Measurements from ENCODE around the gene CGREF1.
"Not testable (repeated sequence)": the region's sequence is repeated elsewhere in the genome, so short reads cannot be mapped to it uniquely, and the experiment has no call there.

Gene CGREF1

DNA sequence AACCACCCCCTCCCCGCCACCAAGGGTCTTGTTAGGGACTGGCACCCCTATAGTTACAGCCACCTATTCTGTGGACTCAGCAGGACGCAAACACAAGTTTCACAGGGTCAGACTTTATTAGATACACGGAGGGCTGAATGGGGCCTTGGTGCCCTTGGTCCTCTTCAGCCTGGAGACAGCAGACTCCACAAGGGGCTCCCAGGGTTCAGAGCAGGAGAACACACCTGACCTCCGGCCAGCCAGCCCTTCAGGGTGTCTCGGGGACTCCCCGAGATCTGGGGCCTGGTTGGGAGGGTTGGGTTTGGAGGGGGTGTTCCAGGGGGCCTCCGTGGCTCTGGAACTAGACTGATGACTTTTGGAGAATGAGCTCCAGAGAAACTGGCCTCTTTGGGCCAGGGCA lies 17.8 kb upstream of the CGREF1 start:
- no peak for DNase-seq

DNA sequence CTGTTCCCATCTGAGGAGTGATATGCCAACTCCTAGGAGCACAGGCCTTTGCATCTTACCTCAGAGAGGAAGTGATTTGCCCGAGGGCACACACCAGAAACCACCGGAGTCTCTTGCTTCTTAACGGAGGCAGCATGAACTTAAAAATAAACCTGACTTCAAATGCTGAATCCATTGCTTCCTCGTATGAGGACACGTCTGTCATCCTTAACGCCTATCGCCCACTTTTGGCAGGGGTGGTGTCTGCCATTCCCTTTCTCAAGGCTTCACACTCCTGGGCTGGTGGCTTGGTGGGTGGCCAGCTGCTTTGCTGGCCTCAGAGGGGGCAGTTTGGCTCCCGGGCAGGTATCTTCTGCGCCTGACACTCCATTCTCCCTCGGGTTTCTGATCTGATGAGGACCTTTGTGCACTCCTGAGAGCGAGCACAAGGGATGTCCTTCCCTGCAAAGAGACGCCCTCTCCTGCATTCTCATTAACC lies 16.6 kb upstream of the CGREF1 start:
- no peak for DNase-seq

DNA sequence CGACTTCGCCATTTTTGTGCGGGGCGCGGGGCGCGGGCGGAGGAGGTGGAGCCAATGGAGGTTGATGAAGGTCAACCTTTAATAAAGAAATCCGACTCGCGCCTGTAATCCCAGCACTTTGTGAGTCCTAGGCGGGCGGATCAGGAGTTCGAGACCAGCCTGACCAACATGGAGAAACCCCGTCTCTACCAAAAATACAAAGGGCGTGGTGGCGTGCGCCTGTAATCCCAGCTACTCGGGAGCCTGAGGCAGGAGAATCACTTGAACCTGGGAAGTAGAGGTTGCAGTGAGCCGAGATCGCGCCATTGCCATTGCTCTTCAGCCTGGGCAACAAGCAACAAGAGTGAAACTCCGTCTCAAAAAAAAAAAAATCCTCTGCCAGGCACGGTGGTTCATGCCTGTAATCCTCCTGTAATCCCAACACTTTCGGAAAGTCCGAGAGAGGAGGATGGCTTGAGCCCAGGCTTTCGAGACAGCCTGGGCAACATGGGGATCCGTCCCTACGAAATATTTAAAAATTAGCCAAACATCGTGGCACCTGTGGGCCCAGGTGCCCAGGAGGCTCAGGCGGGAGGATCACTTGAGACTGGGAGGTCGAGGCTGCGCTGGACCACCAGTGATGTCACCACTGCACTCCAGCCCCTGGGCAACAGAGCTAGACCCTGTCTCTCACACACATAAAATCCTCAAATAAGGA lies 16.0 kb upstream of the CGREF1 start:
- no peak for DNase-seq

DNA sequence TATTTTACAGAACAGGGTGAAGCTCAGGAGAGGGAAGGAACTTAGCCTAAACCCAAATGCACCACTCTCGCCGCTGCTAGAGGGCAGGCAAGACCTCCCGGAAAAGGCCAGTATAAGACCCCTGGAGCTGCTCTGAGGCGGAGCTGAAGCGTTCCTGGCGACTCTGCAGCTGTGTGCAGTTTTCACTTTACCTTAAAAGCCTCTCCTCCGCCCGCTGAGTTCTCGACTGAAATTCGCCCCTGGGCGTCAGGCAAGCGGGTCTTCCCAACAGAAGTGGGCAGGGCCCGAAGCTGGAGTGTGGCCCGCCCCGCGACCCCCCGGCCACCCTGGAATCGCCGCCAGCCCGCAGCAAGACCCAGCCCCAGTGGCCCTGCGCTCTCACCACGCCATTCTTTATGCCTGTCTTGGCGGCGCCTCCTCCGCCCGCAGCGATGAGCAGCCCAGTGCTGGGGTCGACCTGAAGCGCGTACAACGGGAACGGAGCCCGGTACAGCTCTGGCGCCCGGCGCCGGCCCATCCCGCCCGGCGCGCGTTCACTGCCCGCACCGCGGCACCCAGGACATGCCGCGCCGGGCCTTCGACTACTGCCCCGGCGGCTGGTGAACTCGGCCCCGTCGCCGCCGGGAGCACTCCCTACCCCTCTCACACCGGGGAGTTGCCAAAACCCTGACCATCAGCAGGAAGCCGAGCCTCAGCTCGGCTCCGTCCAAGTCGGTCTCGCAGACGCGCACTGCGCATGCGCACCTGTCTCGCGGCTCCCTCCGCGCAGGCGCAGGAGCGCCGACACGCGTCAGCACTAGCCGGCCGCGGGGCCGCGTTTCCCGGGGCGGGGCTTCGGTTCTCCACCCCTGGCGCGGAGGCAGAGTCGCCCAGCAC lies 15.2 kb upstream of the CGREF1 start, which contains the start of gene PREB:
Gene PREB, minus strand, starts transcription at position 732 of the 876 bp plus-strand sequence. Its CDS starts 215 bp downstream, at position 517.
- peak; percentile 99 for DNase-seq

DNA sequence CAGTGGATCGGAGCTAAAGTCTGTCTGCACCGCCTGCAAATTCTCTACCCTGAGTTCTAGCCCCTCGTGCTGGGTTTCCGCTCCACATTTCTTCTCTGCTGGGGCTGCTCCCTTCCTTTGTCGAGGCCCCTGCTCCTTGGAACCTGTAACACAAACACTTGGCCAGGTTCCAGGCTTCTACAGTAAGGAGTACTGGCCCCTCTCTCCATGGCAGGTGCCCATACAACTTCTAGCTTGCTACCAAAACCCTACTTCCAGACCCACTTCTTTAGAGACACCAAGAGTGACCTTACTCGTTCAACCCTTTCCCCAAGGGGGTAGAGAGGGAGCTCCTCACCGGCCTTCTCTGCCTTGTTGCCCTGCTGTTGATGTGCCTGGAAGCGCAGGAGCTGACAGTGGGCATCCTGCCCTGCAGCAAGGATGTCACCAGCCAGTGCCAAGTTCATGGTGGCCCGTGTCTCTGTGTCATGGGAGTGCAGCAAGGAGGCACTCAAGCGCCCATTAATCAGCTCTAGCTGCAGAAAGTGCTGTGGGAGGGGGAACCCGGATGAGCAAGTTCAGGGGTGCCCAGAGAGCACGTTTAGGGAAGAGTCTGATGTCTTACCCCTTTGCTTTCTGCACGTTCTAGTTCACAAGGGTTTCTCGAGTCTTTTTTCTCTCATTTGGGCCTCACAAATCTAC lies 14.4 kb upstream of the CGREF1 start:
- DNase-seq = no peak

DNA sequence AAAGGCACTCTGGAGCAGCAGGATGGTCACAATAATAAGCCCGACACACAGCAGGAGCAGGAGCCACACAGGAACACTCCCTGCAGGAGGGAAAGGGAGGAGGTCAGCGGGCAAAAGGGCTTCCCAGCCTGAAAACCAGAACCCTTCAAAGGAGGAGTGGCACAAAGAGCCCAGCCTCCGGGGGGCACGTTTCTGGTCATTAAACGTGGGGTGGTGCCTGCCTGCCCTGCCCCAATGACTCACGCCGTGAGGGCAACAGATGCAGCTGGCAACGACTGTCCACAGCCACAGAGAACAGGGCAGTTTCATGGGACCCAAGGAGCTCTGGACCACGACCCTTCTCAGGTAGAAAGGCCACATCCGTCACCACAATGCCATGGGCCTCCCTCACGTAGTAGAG lies 12.5 kb upstream of the CGREF1 start:
- DNase-seq = no peak

DNA sequence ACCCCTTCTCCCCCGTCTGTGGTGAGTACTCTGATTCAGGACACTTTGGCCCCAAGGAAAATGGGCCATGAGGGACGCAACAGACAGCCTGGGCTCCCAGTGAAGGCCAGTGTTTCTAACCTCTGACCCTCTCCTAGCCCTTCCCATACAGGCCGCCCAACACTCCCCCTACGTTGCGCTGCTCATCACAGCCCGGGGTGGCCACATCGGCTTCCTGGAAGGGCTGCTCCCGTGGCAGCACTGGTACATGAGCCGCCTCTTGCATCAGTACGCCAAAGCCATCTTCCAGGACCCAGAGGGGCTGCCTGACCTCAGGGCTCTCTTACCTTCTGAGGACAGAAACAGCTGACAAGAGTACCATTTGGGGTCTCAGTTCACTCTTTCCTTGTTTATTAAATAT lies 11.5 kb upstream of the CGREF1 start:
- DNase-seq = no peak

DNA sequence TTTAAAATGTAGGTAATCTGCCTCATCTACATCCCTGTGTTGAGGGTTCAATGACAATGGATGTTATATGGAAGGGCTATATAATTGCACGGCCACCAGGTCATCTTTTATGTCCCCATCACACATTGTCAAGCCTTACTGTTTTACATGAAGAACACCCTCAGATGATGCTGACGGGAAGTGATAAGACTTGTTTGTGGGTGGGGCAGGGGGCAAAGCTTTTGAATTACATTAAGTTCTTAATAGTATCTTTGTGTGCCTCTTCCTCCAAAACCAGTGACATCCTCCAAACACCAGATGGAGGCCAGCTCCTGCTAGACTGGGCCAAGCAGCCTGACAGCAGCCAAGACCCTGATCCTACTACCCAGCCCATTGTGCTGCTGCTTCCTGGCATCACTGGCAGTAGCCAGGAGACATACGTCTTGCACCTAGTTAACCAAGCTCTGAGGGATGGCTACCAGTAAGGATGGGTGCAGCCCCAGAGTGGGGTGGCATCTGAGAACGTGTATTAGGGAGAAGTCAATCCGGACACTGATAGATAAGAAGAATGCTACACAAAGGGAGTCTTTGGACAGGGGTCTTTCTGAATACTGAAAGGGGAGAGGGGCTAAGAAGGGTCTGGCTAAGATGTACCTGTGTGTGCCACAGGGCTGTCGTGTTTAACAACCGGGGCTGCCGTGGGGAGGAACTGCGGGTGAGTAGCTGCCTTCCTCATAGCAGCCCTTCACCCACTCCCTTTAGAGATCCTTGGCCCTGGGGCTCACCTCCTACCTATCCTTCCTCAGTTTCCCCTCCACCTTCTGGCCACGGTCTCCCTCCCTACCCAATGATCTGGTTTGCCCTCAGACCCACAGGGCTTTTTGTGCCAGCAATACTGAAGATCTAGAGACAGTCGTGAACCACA lies 10.0 kb upstream of the CGREF1 start:
- no peak for DNase-seq

DNA sequence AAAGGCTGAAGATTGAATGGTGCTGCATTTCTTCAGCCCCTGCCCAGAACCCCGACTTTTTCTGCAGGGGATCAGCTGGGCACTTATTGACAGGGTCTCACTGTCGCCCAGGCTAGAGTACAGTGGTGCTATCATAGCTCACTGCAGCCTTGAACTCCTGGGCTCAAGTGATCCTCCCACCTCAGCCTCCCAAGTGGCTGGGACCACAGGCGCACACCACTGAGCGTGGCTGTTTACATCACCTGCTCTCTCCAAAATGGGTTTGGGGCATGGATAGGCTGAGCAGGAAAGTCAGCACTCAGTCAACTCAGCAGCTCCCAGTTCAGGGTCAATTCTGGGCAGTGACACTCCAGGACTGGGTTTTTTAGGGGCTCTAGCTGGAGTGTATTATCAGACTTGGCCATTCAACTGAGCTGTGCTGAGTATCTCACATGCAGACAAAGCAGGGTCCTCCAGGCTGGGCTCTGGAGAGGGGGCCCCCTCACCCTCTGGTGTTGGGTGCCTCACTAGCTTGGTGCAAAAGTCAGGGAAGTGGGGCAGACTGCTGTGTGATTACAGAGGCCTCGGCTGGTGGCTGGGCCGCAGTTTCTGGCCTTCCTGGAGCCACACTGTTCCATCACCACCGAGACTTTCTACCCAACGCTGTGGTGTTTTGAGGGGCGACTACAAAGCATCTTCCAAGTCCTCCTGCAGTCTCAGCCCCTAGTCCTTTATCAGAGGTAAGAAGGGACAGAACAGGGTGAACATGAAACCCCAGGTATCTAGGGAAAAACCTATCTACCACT lies 9.1 kb upstream of the CGREF1 start:
- no peak for DNase-seq

DNA sequence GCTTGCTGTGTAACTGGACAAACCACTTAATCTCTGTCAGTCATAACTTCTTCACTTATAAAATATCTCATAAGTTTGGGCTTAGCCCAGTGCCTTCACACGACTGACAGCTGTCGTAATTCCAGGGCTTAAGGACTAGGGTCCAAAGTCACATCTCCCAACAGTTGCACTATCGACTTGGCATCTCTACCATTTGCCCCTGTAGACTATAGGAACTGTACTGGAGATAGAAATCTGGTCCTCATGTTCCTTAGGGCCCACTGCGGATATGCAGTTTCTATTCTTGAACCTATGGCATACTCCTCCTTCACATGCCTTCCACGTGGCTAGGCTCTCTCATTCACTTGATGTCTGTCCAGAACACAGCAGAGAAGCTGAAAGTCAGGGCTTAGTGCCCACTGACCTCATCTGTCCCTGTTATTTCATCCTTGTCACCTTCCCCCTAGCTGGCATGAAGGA lies 7.4 kb upstream of the CGREF1 start:
- no peak for DNase-seq

DNA sequence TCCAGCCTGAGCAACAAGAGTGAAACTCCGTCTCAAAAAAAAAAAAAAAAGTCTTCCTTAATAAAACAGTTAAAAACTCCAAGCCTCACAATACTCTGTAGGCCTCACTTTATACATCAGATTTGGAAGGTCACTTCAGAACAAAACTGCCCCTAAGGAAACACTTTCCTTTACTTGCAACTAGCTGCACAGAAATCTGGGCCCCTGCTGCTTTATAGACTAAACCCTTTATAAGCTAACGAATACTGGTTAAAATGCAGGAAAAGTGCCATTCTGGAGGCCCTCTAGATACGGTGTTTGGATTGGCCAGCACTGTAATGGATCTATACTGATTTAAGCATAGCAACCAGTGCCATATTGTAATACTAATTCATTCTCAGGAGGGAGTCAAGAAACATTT lies 6.2 kb upstream of the CGREF1 start:
- DNase-seq = no peak

DNA sequence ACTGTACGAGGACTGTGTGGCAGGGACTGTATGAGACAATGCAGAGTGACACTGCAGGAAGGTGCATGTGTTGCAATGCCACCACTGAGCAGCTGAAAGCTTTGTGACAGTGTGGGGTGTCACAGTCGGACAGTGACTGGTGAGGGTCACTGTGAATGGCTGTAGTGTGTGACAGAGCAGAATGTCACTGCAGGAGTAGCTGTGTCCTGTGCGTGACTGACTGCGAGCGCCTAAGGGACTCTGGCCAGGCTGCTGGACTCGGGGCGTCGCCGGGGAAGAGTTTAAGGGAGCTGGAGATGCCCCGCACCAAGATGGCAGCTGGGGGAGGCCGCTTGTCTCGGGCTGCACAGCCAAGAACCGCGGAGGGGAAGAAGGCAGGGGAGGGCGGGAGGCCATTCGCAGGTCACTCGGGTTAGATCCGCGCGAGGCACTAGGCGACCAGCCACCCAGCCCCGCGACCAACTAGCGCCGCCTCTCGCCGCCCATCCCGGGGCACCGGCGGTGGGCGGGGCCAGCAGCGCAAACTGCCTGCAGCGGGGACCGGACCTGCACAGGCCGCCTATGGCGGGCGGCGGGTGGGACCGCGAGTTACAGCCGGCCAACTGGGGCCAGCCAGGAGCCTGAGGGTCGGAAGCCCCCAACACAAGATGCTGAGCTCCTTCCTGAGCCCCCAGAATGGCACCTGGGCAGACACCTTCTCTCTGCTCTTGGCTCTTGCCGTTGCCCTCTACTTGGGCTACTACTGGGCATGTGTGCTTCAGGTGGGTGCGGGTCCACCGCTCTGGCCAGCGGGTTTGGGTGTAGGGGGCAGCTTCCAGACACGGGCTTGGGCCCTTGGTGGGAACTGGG lies 4.6 kb upstream of the CGREF1 start, which contains the start of gene ABHD1:
Gene ABHD1, plus strand, starts transcription at position 514 of the 849 bp plus-strand sequence. Its CDS starts 134 bp downstream, at position 648.
- DNase-seq = peak; percentile 64

DNA sequence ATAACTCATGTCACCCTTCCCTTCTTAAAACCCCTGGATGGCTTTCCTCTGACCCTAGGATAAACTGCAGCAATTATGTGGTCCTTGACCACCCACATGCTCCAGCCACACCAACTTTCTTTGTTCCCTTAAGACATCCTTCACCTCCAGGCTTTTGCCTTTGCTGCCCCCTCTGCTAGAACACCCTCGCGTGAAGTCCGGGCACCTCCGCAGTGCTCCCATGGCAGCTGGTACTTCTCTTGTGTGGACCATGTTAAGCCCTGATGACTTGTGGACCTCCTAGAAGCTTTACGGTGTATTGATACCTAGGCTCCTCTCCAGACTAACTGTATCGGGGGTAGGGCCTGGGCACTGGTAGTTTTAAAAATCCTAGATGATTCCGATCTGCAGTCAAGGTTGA lies 3.9 kb upstream of the CGREF1 start:
- no peak for DNase-seq

DNA sequence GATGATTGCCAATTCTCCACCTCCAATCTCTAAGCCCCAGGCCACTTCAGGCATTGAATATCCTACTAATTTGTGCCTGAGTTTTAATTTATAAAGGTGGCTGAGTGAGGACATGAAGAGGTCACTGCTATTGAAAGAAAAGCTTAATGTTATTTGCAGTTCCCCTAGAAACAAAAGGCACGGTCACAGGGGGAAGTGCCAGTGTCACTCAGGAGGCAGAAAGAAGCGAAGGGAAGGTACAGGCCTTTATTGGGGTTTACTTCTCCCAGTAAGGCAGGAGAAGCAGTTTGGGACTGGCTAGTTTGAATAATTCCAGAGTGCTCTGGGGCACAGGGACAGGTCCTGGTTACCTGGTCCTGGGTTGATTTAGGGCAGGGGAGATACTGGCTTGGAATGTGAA lies 3.0 kb upstream of the CGREF1 start:
- DNase-seq = no peak

DNA sequence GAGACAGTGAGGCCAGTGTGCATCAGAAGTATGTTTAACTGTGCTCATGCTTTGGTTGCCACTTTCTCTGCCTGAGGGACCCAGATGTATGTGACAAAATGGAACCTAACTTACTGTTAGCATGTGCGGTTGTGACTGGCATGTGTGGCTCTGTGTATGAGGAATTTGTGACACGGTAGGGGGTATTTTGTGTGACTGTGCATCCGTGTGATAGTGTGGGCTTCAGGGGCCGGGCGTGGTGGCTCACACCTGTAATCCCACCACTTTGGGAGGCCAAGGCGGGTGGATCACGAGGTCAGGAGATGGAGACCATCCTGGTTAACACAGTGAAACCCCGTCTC lies 372 bp upstream of the CGREF1 start:
- DNase-seq = not testable (repeated sequence)

DNA sequence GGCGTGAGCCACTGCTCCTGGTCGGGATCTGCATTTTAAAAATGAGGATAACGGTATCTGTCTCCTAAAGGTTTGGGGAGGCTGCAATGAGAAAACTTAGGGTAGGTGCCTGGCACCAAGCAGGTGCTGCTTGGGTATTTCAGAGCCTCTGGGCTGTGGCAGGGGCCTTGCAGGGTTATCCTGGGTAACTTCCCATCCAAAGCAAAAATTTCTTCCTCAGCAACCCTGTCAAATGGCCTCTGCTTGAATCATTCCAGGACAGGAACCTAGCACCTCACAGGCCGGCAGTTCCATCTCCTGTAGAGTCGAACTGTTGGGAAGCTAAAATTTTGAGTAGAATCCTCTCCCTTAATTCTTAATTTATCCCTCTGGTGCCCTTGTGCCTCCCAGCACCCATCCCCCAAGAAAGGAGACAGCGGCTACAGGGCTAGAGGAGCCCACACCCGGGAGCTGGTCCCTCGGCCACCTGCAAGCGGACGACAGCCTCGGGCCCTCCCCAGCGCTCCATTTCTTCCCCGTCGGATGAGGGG lies 868 bp downstream of the CGREF1 start:
- no peak for DNase-seq

DNA sequence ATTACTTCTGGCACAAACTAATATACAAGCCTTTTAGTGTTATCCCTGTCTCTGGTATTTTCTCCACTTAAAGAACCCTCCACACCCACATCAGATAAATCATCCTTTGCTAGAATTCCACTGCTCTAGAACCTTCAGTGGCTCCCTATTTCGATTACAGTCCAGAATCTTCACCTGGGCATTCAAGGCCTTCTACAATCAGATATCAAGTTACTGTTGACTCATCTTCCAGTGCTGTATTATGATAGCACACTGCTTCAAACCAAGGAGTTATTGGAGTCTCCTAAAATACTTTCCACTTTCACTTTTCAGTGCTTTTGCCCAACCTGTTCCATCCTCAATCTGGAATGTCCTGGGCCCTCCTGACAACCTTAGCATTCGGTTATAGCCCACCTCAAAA lies 3.4 kb downstream of the CGREF1 start:
- no peak for DNase-seq

DNA sequence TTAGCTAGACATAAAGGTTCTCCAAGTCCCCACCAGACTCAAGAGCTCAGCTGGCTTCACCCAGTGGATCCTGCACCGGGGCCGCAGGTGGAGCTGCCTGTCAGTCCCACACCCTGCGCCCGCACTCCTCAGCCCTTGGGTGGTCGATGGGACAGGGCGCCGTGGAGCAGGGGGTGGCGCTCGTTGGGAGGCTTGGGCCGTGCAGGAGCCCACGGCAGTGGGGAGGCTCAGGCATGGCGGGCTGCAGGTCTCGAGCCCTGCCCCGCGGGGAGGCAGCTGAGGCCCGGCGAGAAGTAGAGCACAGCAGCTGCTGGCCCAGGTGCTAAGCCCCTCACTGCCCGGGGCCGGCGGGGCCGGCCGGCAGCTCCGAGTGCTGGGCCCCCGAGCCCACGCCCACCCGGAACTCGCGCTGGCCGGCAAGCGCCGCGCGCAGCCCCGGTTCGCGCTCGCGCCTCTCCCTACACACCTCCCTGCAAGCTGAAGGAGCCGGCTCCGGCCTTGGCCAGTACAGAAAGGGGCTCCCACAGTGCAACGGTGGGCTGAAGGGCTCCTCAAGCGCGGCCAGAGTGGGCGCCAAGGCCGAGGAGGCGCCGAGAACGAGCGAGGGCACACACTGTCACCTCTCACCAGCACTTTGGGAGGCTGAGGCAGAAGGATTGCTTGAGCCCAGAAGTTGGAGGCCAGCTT lies 7.4 kb downstream of the CGREF1 start:
- not testable (repeated sequence) for DNase-seq

DNA sequence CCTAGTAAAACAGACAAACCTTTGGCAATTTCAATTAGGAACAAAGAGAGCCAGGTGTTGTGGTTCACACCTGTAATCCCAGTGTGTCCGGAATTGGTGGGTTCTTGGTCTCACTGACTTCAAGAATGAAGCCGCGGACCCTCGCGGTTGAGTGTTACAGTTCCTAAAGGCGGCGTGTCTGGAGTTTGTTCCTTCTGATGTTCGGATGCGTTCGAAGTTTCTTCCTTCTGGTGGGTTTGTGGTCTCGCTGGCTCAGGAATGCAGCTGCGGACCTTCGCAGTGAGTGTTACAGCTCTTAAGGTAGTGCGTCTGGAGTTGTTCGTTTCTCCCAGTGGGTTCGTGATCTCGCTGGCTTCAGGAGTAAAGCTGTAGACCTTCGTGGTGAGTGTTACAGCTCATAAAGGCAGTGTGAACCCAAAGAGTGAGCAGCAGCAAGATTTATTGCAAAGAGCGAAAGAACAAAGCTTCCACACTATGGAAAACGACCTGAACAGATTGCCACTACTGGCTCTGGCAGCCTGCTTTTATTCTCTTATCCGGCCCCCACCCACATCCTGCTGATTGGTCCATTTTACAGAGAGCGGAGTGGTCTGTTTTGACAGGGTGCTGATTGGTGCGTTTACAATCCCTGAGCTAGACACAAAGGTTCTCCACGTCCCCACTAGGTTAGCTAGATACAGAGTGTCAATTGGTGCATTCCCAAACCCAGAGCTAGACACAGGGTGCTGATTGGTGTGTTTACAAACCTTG lies 8.2 kb downstream of the CGREF1 start:
- DNase-seq = not testable (repeated sequence)

Measured in right forelimb (tissue), 1 donor.